HCT116 (cell line): Measurements from ENCODE around the gene ATXN1.

Experiments
- ATF3 ChIP-seq: IDR thresholded peaks from 2 replicates; pipeline ENCODE4 v1.6.1; 2012
- EZH2 ChIP-seq: fragments of 200-600 bp; sonication (generic); IDR thresholded peaks from 2 replicates; pipeline ENCODE4 v1.6.1; 2017; ENCODE audit warnings: antibody characterized with exemption, mixed run types
- MAX ChIP-seq: IDR thresholded peaks from 2 replicates; pipeline ENCODE4 v1.6.1; 2012
- POLR2A ChIP-seq: IDR thresholded peaks from 2 replicates; pipeline ENCODE4 v1.7.0; 2011; ENCODE audit warnings: borderline replicate concordance; ENCODE audit not compliant: insufficient read depth, insufficient read length; ENCODE audit errors: extremely low read depth
- RAD21 ChIP-seq: IDR thresholded peaks from 2 replicates; pipeline ENCODE4 v1.6.1; 2012; ENCODE audit warnings: low read depth, mild to moderate bottlenecking
- REST ChIP-seq: IDR thresholded peaks from 2 replicates; pipeline ENCODE4 v1.6.1; 2012; ENCODE audit warnings: low read depth
- SIN3A ChIP-seq: IDR thresholded peaks from 2 replicates; pipeline ENCODE4 v1.6.1; 2012; ENCODE audit warnings: low read depth
- TCF7L2 ChIP-seq: IDR thresholded peaks from 2 replicates; pipeline ENCODE4 v1.7.0; 2011; ENCODE audit warnings: borderline replicate concordance, inconsistent platforms; ENCODE audit not compliant: insufficient read depth, insufficient read length; ENCODE audit errors: extremely low read depth
- YY1 ChIP-seq: IDR thresholded peaks from 2 replicates; pipeline ENCODE4 v1.6.1; 2011; ENCODE audit warnings: low read length, low read depth, moderate library complexity, mild to moderate bottlenecking; ENCODE audit not compliant: insufficient replicate concordance; ENCODE audit errors: extremely low read depth
- TF ChIP-seq, protein P1 (sequence below), 3 experiments: fragments of 200-600 bp in 1 of 3; sonication (generic) in 1 of 3; IDR thresholded peaks in 2 of 3; conservative IDR thresholded peaks in 1 of 3; 2 replicates each; pipeline ENCODE4 v1.5.1; 2012 to 2017; ENCODE audit warnings: low read depth in 2 of 3, low read length in 2 of 3, antibody characterized with exemption in 1 of 3, borderline replicate concordance in 1 of 3, control low read depth in 1 of 3, mild to moderate bottlenecking in 1 of 3, mixed read lengths in 1 of 3, mixed run types in 1 of 3, moderate library complexity in 1 of 3; ENCODE audit not compliant: insufficient read depth in 1 of 3
- TF ChIP-seq, protein P2 (sequence below): IDR thresholded peaks from 2 replicates; pipeline ENCODE4 v1.6.1; 2011; ENCODE audit warnings: mild to moderate bottlenecking, low read length, moderate library complexity; ENCODE audit not compliant: insufficient replicate concordance; ENCODE audit errors: extremely low read depth

DNA sequence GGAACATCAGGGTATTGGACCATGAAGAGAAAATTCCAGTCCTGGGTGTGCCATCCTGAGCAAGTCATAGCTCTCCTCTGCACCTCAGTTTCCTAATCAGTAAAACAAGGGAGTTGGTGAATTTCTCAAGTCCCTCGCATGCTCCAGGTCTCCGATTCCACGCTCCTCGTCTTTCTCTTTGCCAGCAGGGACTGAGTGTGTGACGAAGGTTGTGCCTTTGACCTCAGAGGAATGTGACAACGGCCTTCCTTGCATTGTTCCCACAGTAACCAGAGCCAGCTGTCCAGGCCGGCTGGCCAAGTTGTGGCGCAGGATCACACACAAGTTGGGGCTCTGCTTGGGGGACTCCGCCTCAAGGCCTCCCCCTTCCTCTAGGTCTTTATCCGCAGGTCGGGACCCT is 217.3 kb downstream of the ATXN1 start:
- TF ChIP-seq RAD21 (no peak), REST (no peak), SIN3A (no peak), TCF7L2 (no peak), ATF3 (no peak), POLR2A (no peak), EZH2 (no peak), YY1 (no peak), MAX (no peak)
- TF ChIP-seq, protein P1, sequence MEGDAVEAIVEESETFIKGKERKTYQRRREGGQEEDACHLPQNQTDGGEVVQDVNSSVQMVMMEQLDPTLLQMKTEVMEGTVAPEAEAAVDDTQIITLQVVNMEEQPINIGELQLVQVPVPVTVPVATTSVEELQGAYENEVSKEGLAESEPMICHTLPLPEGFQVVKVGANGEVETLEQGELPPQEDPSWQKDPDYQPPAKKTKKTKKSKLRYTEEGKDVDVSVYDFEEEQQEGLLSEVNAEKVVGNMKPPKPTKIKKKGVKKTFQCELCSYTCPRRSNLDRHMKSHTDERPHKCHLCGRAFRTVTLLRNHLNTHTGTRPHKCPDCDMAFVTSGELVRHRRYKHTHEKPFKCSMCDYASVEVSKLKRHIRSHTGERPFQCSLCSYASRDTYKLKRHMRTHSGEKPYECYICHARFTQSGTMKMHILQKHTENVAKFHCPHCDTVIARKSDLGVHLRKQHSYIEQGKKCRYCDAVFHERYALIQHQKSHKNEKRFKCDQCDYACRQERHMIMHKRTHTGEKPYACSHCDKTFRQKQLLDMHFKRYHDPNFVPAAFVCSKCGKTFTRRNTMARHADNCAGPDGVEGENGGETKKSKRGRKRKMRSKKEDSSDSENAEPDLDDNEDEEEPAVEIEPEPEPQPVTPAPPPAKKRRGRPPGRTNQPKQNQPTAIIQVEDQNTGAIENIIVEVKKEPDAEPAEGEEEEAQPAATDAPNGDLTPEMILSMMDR (IDR thresholded peaks at IDR 0.05 in 2 of 3, conservative IDR thresholded peaks at IDR 0.05 in 1 of 3; ENCODE audit: borderline replicate concordance in 1 of 3, insufficient read depth in 1 of 3, low read depth in 2 of 3, low read length in 2 of 3), result no peak
- TF ChIP-seq, protein P2, sequence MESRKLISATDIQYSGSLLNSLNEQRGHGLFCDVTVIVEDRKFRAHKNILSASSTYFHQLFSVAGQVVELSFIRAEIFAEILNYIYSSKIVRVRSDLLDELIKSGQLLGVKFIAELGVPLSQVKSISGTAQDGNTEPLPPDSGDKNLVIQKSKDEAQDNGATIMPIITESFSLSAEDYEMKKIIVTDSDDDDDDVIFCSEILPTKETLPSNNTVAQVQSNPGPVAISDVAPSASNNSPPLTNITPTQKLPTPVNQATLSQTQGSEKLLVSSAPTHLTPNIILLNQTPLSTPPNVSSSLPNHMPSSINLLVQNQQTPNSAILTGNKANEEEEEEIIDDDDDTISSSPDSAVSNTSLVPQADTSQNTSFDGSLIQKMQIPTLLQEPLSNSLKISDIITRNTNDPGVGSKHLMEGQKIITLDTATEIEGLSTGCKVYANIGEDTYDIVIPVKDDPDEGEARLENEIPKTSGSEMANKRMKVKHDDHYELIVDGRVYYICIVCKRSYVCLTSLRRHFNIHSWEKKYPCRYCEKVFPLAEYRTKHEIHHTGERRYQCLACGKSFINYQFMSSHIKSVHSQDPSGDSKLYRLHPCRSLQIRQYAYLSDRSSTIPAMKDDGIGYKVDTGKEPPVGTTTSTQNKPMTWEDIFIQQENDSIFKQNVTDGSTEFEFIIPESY, result no peak
